HepG2 (cell line): ENCODE results near the gene CASD1.

Experiments used
- MAZ ChIP-seq, 2 experiments: sonication (generic) in 1 of 2; formaldehyde crosslinking in 1 of 2; IDR thresholded peaks; 2 replicates each; pipeline versions ENCODE4 v1.5.0 to v1.6.1; 2012 to 2020; ENCODE audit warnings: low read depth in 2 of 2, mild to moderate bottlenecking in 2 of 2, borderline replicate concordance in 1 of 2, improper control_type of control experiment in 1 of 2, low read length in 1 of 2, missing genetic modification reagents in 1 of 2, moderate library complexity in 1 of 2
- ZNF543 ChIP-seq: sonication (generic); formaldehyde crosslinking; IDR thresholded peaks from 2 replicates; pipeline ENCODE4 v1.4.0; 2020; ENCODE audit warnings: mild to moderate bottlenecking, missing genetic modification reagents

DNA sequence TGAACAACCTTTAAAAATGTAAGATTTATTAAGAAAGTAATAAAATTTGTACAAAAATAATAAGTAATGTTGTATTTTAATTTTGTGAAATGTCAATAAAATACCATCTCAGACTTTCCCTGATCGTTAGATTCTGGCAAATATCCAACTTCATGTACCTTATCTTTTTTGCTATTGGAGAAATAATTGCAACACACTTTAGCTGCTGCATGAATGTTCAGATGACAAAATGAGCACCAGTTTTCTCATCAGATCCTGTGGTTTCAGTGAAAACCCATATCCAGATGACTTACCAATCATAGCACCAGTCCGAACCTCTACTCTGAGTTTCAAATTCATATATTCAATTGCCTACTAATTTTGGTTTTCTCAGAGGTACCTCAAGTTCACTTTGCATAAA is 69.9 kb downstream of the CASD1 start:
- TF ChIP-seq ZNF543 (CRISPR knock-in tag) (no peak), MAZ (IDR thresholded peaks at IDR 0.05; ENCODE audit: borderline replicate concordance, low read depth, low read length) (no peak), MAZ (CRISPR knock-in tag; IDR thresholded peaks at IDR 0.05; ENCODE audit: low read depth) (no peak)
